Transverse colon (tissue), 3 donors: ENCODE data around the gene CCDC184.

ENCODE experiments used
- CTCF ChIP-seq, 5 experiments: fragments of 200-600 bp in 3 of 5; fragments of 450-650 bp in 2 of 5; sonication (generic) in 3 of 5; IDR thresholded peaks; 1 replicate in 2 of 5; 2 replicates in 3 of 5; pipeline ENCODE4 v1.5.1; 2016 to 2017; ENCODE audit warnings: antibody characterized with exemption in 5 of 5, inconsistent platforms in 3 of 5, mild to moderate bottlenecking in 2 of 5, moderate library complexity in 1 of 5
- POLR2A ChIP-seq: fragments of 450-650 bp; IDR thresholded peaks from one replicate; pipeline ENCODE4 v1.6.1; 2016; ENCODE audit warnings: antibody characterized with exemption, mild to moderate bottlenecking, moderate library complexity

GRCh38 chr12:48184549-48184922 is 1.1 kb downstream of the CCDC184 start:
- TF ChIP-seq CTCF (IDR thresholded peaks at IDR 0.05) (no peak), POLR2A (no peak)
